ENCODE data around the gene NAGLU.

Gene NAGLU

GRCh38 chr17:42514867-42515266 lies 21.2 kb upstream of the NAGLU start:
- H3K4me1 Mint-ChIP-seq (ENCODE audit: low read depth): peaks cover 2% of the 10 kb centered on the region
- no peak for DNase-seq (ENCODE audit: low spot score)
- H3K36me3 Mint-ChIP-seq (ENCODE audit: low read depth): no peaks in the 10 kb centered on the region
- no peak overlapping the region for H3K4me3 Mint-ChIP-seq
- H3K27ac Mint-ChIP-seq: no peak overlapping the region
- H3K9me3 Mint-ChIP-seq: no peaks in the 10 kb centered on the region
- H3K27me3 Mint-ChIP-seq (ENCODE audit: low read depth): no peaks in the 10 kb centered on the region

DNA sequence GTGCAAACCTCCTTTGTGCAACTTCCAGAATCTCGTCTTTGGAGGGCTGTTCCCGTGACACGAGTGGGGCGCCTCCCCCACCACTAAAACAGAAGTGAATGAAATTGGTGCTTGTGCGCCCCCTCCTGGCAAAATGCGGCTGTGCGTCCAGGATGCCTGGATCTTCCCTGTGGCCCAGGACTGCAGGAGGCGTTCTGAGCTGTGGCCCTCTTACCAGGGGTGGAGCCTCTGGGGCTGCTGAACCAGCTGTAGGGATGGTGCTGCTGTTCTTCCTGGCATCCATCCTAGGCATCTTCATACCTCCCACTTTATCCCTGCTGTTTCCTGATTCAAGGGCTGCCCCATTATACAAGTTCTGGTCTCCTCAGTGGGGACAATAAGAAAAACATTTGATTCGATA lies 18.5 kb upstream of the NAGLU start:
- Mint-ChIP-seq H3K27ac (no peak overlapping the region), H3K27me3 (ENCODE audit: low read depth) (peaks cover 8% of the 10 kb centered on the region), H3K36me3 (ENCODE audit: low read depth) (no peaks in the 10 kb centered on the region), H3K9me3 (no peaks in the 10 kb centered on the region), H3K4me1 (ENCODE audit: low read depth) (peaks cover 2% of the 10 kb centered on the region), H3K4me3 (no peak overlapping the region)
- DNase-seq (ENCODE audit: low spot score): peak; percentile 67

DNA sequence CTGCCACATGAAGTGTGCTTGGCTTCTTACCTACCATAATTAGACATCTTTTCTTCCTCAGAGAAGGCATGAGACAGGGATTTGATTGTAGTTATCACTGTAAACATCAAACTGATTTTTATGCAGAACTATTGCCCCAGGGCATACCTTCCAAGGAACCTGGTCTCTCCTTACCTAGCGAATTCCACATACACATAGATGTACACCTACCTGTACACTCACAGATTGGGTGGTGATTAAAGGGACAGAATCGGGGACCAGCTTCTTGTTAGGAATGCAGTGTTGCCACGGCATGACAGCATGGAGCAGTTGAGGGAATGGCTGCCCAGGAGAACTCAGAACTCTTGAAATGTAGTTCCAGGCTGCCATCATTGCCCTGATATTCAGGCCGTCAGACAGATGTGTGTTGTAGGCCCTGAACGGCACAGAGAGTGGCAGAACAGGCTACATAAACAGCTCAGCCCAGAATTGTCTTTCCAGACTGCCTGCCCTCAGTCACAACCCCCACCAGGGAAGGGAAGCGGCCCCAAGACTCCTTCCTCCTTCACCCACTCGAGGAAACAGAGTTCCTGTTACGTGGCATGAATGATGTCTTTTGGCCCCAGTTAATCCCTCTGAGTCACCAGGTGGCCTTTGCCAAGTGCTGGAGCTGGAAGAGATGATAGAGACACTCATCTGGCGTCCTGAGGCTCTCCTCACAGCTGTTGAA lies 17.8 kb upstream of the NAGLU start:
- no peak for DNase-seq (ENCODE audit: low spot score)
- no peaks in the 10 kb centered on the region for H3K9me3 Mint-ChIP-seq
- H3K27me3 Mint-ChIP-seq (ENCODE audit: low read depth): peaks cover 8% of the 10 kb centered on the region
- no peaks in the 10 kb centered on the region for H3K36me3 Mint-ChIP-seq (ENCODE audit: low read depth)
- no peak overlapping the region for H3K4me3 Mint-ChIP-seq
- H3K4me1 Mint-ChIP-seq (ENCODE audit: low read depth): peaks cover 3% of the 10 kb centered on the region
- H3K27ac Mint-ChIP-seq: no peak overlapping the region

- DNase-seq (ENCODE audit: low spot score): no peak
- Mint-ChIP-seq H3K27me3 (ENCODE audit: low read depth) (peaks cover 8% of the 10 kb centered on the region), H3K9me3 (no peaks in the 10 kb centered on the region), H3K4me1 (ENCODE audit: low read depth) (peaks cover 8% of the 10 kb centered on the region), H3K36me3 (ENCODE audit: low read depth) (no peaks in the 10 kb centered on the region), H3K27ac (no peak overlapping the region), H3K4me3 (no peak overlapping the region)
These were observed 17.1 kb upstream of the NAGLU start for GRCh38 chr17:42518755-42519545.

DNA sequence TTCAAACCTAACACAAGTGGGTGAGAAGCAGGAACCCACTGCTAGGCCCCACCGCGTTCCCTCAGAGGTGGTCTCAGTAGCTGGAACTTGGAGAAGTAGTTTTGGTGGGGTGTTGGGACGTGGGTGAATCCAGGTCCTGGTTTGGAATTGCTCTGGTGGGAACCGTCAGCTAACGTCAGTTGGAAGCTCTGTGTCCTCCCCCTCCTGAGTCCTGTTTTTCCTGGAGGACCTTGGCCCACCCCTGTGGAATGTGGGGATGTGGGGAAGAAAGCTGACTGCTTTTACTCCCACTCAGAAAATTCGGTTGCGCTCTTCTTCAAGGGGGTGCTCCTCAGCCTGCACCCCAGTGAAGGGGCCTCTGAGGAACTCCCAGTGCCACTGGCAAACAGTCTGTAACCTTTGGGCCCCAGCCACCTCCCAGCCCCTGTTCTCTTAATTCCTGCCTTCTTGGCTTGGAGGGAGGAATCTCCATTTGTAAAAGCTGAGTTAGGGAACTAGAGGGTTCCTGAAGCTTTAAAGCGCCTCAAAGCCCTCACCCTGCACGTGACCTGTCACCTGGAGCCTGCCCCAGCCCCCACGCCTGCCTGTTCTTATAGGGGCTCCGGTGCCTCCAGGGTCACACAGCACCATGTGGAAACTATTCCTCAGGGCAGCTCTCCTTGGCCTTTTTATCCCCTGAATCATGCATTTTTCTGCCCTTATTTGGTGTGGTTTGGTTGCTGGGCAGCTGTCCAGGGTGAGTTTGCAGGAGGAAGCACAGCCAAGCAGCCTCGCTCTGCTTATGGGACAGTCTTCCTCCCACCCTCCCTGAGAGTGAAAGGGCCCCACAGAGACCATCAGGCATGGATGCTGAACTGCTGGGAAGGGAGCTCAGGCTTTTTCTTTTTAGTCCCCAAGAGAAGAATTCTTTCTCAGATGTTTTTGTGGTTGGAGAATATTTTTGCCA lies 16.2 kb upstream of the NAGLU start:
- no peaks in the 10 kb centered on the region for H3K9me3 Mint-ChIP-seq
- peaks cover 8% of the 10 kb centered on the region for H3K4me1 Mint-ChIP-seq (ENCODE audit: low read depth)
- H3K27me3 Mint-ChIP-seq (ENCODE audit: low read depth): peaks cover 8% of the 10 kb centered on the region
- no peaks in the 10 kb centered on the region for H3K36me3 Mint-ChIP-seq (ENCODE audit: low read depth)
- no peak overlapping the region for H3K27ac Mint-ChIP-seq
- no peak overlapping the region for H3K4me3 Mint-ChIP-seq
- no peak for DNase-seq (ENCODE audit: low spot score)

DNA sequence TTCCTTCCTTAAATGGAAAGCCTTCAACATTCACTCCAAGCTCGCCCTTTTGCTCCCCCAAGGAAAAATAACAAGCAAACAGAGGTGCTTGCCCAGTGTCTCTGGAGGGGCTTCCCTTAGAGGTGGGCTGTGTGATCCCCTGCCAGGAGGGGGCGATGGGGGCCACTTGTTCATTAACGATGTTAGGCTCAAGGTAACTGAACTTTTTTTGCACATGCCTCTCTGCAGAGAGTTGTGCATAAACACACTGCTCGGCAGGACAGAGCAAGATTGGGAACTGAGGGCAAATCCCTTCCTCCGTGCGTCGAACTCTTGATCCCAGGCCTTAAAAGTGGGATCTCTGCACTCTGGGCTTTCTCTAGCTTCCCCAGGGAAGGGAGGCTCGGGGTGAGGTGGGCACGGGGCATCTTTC lies 15.5 kb upstream of the NAGLU start:
- Mint-ChIP-seq H3K27me3 (ENCODE audit: low read depth) (peaks cover 8% of the 10 kb centered on the region), H3K4me1 (ENCODE audit: low read depth) (peaks cover 8% of the 10 kb centered on the region), H3K4me3 (no peak overlapping the region), H3K27ac (no peak overlapping the region), H3K36me3 (ENCODE audit: low read depth) (no peaks in the 10 kb centered on the region), H3K9me3 (no peaks in the 10 kb centered on the region)
- no peak for DNase-seq (ENCODE audit: low spot score)

GRCh38 chr17:42521036-42521435 lies 15.0 kb upstream of the NAGLU start:
- Mint-ChIP-seq H3K4me3 (no peak overlapping the region), H3K36me3 (ENCODE audit: low read depth) (no peaks in the 10 kb centered on the region), H3K9me3 (no peaks in the 10 kb centered on the region), H3K27me3 (ENCODE audit: low read depth) (peaks cover 8% of the 10 kb centered on the region), H3K27ac (no peak overlapping the region), H3K4me1 (ENCODE audit: low read depth) (peaks cover 8% of the 10 kb centered on the region)
- no peak for DNase-seq (ENCODE audit: low spot score)

GRCh38 chr17:42521666-42522262 lies 14.3 kb upstream of the NAGLU start:
- H3K36me3 Mint-ChIP-seq (ENCODE audit: low read depth): no peaks in the 10 kb centered on the region
- no peak overlapping the region for H3K4me3 Mint-ChIP-seq
- no peak overlapping the region for H3K27ac Mint-ChIP-seq
- peaks cover 8% of the 10 kb centered on the region for H3K27me3 Mint-ChIP-seq (ENCODE audit: low read depth)
- peaks cover 8% of the 10 kb centered on the region for H3K4me1 Mint-ChIP-seq (ENCODE audit: low read depth)
- no peaks in the 10 kb centered on the region for H3K9me3 Mint-ChIP-seq
- DNase-seq (ENCODE audit: low spot score): no peak

DNA sequence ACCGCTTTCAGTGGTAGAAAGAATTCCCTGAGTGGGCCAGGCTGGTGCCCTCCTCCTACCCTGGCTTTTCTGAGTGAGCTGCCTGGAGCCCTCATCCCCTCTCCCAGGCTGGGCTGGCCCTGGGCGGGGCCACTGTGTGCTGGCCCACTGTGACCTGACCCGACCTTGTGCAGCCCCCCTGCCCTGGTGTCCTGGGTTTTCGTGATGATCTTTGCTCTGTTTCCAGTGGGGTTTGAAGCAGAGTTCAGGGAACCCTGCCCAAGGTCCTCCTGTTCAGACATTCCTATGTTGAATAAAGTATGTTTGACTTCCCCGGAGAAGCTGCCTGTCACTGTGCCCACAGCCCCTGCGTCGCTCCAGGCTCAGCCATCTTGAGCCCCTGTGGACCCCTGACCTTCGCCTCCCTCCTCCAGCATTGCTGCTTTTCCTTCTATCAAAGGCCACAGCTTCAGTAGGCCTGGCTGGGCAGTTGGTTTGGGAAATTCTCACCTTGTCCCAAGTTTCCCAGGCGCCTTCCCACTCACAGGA lies 13.7 kb upstream of the NAGLU start:
- Mint-ChIP-seq H3K27me3 (ENCODE audit: low read depth) (peaks cover 8% of the 10 kb centered on the region), H3K4me3 (no peak overlapping the region), H3K36me3 (ENCODE audit: low read depth) (no peaks in the 10 kb centered on the region), H3K27ac (no peak overlapping the region), H3K9me3 (no peaks in the 10 kb centered on the region), H3K4me1 (ENCODE audit: low read depth) (peaks cover 9% of the 10 kb centered on the region)
- no peak for DNase-seq (ENCODE audit: low spot score)

DNA sequence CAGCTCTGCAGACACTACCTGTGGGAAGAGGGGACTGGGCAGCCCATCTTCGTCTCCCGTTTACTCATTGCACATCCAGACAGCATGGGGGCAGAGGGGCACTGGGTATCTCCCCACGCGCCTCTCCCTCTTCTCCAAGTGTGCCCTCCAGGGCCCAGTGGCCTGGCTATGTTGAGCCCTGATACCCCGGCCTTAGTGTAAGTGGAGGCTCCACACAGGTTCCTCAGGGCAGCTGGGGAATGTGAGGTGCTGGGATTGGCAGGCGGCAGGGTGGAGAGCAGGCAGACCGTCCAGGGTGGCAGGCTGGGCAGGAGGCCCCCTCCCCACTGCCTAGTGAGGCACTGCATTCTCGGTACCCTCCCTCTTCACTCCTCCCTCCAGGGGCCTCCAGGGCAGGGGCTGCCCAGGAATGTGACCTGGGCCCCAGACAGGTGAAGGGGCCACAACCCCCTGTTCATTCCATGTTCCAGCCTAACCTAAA lies 13.2 kb upstream of the NAGLU start:
- Mint-ChIP-seq H3K9me3 (no peaks in the 10 kb centered on the region), H3K27me3 (ENCODE audit: low read depth) (peaks cover 8% of the 10 kb centered on the region), H3K4me1 (ENCODE audit: low read depth) (peaks cover 9% of the 10 kb centered on the region), H3K4me3 (no peak overlapping the region), H3K36me3 (ENCODE audit: low read depth) (no peaks in the 10 kb centered on the region), H3K27ac (no peak overlapping the region)
- no peak for DNase-seq (ENCODE audit: low spot score)

GRCh38 chr17:42525221-42525620 lies 10.8 kb upstream of the NAGLU start:
- no peak overlapping the region for H3K4me3 Mint-ChIP-seq
- peaks cover 21% of the 10 kb centered on the region for H3K4me1 Mint-ChIP-seq (ENCODE audit: low read depth)
- no peaks in the 10 kb centered on the region for H3K36me3 Mint-ChIP-seq (ENCODE audit: low read depth)
- H3K27me3 Mint-ChIP-seq (ENCODE audit: low read depth): peaks cover 8% of the 10 kb centered on the region
- no peak overlapping the region for H3K27ac Mint-ChIP-seq
- no peak for DNase-seq (ENCODE audit: low spot score)
- H3K9me3 Mint-ChIP-seq: no peaks in the 10 kb centered on the region

DNA sequence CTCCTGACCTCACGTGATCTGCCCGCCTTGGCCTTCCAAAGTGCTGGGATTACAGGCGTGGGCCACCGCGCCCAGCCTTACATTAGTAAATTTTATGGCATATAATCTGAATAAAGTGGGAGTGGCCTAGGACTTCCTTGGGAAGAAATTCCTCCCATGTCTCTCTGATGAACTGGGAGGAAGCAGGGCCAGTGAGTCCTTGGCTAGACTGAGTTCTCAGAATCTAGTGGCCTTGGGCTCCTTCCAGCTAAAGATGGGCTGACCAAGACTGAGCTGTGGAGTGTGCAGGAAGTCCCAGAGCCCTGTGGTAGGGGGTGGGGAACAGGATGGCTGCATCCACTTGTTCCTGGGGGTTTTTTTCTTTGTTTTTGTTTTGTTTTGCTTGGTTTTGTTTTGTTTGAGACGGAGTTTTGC lies 10.0 kb upstream of the NAGLU start:
- Mint-ChIP-seq H3K4me3 (no peak overlapping the region), H3K27ac (no peak overlapping the region)

GRCh38 chr17:42527932-42528331 lies 8.1 kb upstream of the NAGLU start:
- H3K9me3 Mint-ChIP-seq: no peaks in the 10 kb centered on the region
- H3K4me3 Mint-ChIP-seq: no peak overlapping the region
- no peak for DNase-seq (ENCODE audit: low spot score)
- no peak overlapping the region for H3K27ac Mint-ChIP-seq
- H3K36me3 Mint-ChIP-seq (ENCODE audit: low read depth): no peaks in the 10 kb centered on the region
- no peaks in the 10 kb centered on the region for H3K27me3 Mint-ChIP-seq (ENCODE audit: low read depth)
- H3K4me1 Mint-ChIP-seq (ENCODE audit: low read depth): peaks cover 32% of the 10 kb centered on the region

More for the DNA sequence above, 10.0 kb upstream of the NAGLU start:
- H3K9me3 Mint-ChIP-seq: no peaks in the 10 kb centered on the region
- H3K36me3 Mint-ChIP-seq (ENCODE audit: low read depth): no peaks in the 10 kb centered on the region
- H3K27me3 Mint-ChIP-seq (ENCODE audit: low read depth): peaks cover 6% of the 10 kb centered on the region
- no peak for DNase-seq (ENCODE audit: low spot score)
- peaks cover 26% of the 10 kb centered on the region for H3K4me1 Mint-ChIP-seq (ENCODE audit: low read depth)
